Skin of body (tissue), 2 donors: ENCODE results near the gene HDAC10. TPM values are rescaled to one million over a fixed set of nuclear protein-coding genes. Genes with fewer than 3 reads are reported as not detected.
"Not testable (repeated sequence)": the region's sequence is repeated elsewhere in the genome, so short reads cannot be mapped to it uniquely, and the experiment has no call there.

Source experiments
- DNase-seq: peaks from one replicate; lab custom pipeline; 2025; lab: John Stamatoyannopoulos, UW
- total RNA-seq: library from RNA; depleted of rRNA; stranded (reverse); fragments of >200 nt; gene quantifications from one replicate; pipeline ENCODE4 v1.2.3, GENCODE V29; 2014

Gene HDAC10
- total RNA-seq, 1 donor from 2014 or later = 13.1 TPM

GRCh38 chr22:50285568-50286229, 34.6 kb upstream of the HDAC10 start:
- no peak for DNase-seq

- no peak for DNase-seq
These were observed 33.4 kb upstream of the HDAC10 start for GRCh38 chr22:50284479-50284878.

GRCh38 chr22:50283821-50284220, 32.8 kb upstream of the HDAC10 start:
- no peak for DNase-seq

- no peak for DNase-seq
These were observed 31.5 kb upstream of the HDAC10 start for GRCh38 chr22:50282361-50283155.

- DNase-seq = no peak
These were observed 30.9 kb upstream of the HDAC10 start for GRCh38 chr22:50281957-50282356.

GRCh38 chr22:50281384-50281760, 30.3 kb upstream of the HDAC10 start:
- DNase-seq = no peak

- no peak for DNase-seq
These were observed 29.8 kb upstream of the HDAC10 start for GRCh38 chr22:50280708-50281383.

- DNase-seq = no peak
These were observed 29.1 kb upstream of the HDAC10 start for GRCh38 chr22:50280022-50280707.

- no peak for DNase-seq
These were observed 28.0 kb upstream of the HDAC10 start for GRCh38 chr22:50278956-50279619.

GRCh38 chr22:50278461-50278860, 27.4 kb upstream of the HDAC10 start:
- no peak for DNase-seq

- DNase-seq = no peak
These were observed 26.7 kb upstream of the HDAC10 start for GRCh38 chr22:50277761-50278160.

- no peak for DNase-seq
These were observed 25.1 kb upstream of the HDAC10 start for GRCh38 chr22:50276143-50276542.

GRCh38 chr22:50275181-50276055, 24.4 kb upstream of the HDAC10 start:
- no peak for DNase-seq

GRCh38 chr22:50274771-50275170, 23.7 kb upstream of the HDAC10 start:
- DNase-seq = no peak

- DNase-seq = no peak
These were observed 23.2 kb upstream of the HDAC10 start for GRCh38 chr22:50274311-50274710.

GRCh38 chr22:50273781-50274180, 22.7 kb upstream of the HDAC10 start:
- not testable (repeated sequence) for DNase-seq

GRCh38 chr22:50273352-50273751, 22.3 kb upstream of the HDAC10 start:
- not testable (repeated sequence) for DNase-seq

GRCh38 chr22:50272044-50272802, 21.2 kb upstream of the HDAC10 start:
- no peak for DNase-seq

- no peak for DNase-seq
These were observed 20.5 kb upstream of the HDAC10 start for GRCh38 chr22:50271519-50271970.
